ENCODE data around the gene FGF8. TPM values are rescaled to one million over a fixed set of nuclear protein-coding genes. Genes with fewer than 3 reads are reported as not detected.

Gene FGF8, protein sequence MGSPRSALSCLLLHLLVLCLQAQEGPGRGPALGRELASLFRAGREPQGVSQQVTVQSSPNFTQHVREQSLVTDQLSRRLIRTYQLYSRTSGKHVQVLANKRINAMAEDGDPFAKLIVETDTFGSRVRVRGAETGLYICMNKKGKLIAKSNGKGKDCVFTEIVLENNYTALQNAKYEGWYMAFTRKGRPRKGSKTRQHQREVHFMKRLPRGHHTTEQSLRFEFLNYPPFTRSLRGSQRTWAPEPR
- 10 to 100 TPM; 13.3 to 46.5 TPM for total RNA-seq
- polyA plus RNA-seq (2013, experiment 1 of 2): 28.6 TPM
- 31.4 TPM for polyA plus RNA-seq (2013, experiment 2 of 2)
- long read RNA-seq, experiment 1, partial matches to known transcripts: 1 of 4 reads
- long read RNA-seq, experiment 1, other reads (novel, unspliced or antisense): 1 of 4 reads
- long read RNA-seq, experiment 2, partial matches to known transcripts: 1 of 2 reads
- long read RNA-seq, experiment 2, other reads (novel, unspliced or antisense): 0 of 2 reads
- long read RNA-seq, experiment 3, transcript FGF8-201 (6 exons, 799 nt): major isoform, 8 of 21 reads
- long read RNA-seq, experiment 3, transcript FGF8-202 (6 exons, 707 nt): minor isoform, 6 of 21 reads
- long read RNA-seq, experiment 3, transcript FGF8-204 (5 exons, 823 nt): minor isoform, 5 of 21 reads
- long read RNA-seq, experiment 3, partial matches to known transcripts: 0 of 21 reads
- long read RNA-seq, experiment 3, other reads (novel, unspliced or antisense): 0 of 21 reads
- long read RNA-seq, experiment 4: 0 reads

DNA sequence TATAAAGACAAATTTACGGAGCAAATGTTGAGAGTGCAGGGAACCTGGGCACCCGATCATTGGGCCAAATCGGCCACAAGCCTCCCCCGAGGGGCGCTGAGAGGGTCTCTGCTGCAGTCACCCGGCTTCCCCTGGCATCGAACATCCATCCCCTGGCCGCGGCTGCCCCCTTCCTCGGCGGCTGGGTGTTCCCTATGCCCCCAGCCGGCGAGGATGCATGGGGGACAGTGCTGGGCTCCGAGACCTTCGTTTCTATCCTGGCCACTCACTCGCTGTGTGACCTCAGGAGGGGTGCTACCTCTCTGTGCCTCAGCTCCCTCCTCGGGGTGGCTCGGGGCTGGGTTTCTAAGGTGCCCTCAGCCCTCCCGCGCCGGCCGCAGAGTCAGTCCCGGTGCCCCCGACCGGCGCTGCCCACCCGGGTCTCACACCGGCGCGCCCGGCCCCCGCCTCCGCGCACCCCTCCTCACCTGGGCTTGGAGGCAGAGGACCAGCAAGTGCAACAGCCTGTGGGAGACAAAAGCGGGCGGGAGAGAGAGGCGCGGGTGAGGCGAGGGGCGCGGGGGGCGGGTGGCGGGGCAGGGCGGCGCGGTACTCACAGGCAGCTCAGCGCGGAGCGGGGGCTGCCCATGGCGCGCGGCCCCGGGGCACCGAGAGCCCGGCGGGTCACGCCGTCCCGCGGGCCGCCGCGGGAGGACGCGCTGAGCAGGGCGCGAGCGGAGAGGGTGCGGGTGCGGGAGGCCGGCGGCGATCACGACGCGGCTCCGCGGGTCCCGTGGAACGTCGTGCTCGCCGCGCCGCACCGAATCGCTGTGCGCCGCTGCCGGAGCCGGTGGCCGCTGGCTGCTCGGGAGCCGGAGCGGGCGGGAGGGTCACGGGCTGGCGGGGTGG, at the start of gene FGF8:
Gene FGF8, minus strand, starts transcription at position 842 of the 888 bp plus-strand sequence. Its CDS starts 214 bp downstream, at position 628.
- H3K9me3 ChIP-seq (ENCODE audit: control insufficient read depth, low read length): no peaks in the 10 kb centered on the region
- Mint-ChIP-seq H3K27ac (peak within 1 kb of the TSS; percentile 30), H3K4me3 (peak within 1 kb of the TSS; percentile 63), H3K4me1 (peaks cover 43% of the 10 kb centered on the region), H3K27me3 (ENCODE audit: insufficient read depth) (peaks cover 26% of the 10 kb centered on the region), H3K36me3 (ENCODE audit: low read depth) (peaks cover 18% of the 10 kb centered on the region), H3K9me3 (no peaks in the 10 kb centered on the region)
- H3K27ac ChIP-seq (ENCODE audit: low read depth, low read length): no peak within 1 kb of the TSS
- peaks cover 45% of the 10 kb centered on the region for H3K4me1 ChIP-seq (ENCODE audit: control insufficient read depth, insufficient read depth, low read length)
- H3K9ac ChIP-seq (ENCODE audit: extremely low read depth, low read length, poor library complexity, severe bottlenecking): peak within 1 kb of the TSS; percentile 60
- TF ChIP-seq, protein P1, sequence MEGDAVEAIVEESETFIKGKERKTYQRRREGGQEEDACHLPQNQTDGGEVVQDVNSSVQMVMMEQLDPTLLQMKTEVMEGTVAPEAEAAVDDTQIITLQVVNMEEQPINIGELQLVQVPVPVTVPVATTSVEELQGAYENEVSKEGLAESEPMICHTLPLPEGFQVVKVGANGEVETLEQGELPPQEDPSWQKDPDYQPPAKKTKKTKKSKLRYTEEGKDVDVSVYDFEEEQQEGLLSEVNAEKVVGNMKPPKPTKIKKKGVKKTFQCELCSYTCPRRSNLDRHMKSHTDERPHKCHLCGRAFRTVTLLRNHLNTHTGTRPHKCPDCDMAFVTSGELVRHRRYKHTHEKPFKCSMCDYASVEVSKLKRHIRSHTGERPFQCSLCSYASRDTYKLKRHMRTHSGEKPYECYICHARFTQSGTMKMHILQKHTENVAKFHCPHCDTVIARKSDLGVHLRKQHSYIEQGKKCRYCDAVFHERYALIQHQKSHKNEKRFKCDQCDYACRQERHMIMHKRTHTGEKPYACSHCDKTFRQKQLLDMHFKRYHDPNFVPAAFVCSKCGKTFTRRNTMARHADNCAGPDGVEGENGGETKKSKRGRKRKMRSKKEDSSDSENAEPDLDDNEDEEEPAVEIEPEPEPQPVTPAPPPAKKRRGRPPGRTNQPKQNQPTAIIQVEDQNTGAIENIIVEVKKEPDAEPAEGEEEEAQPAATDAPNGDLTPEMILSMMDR (conservative IDR thresholded peaks at IDR 0.05): no peak
- peaks cover 52% of the 10 kb centered on the region for H3K36me3 ChIP-seq (ENCODE audit: control insufficient read depth, insufficient read depth, low read length)
- peaks cover 10% of the 10 kb centered on the region for H3K27me3 ChIP-seq (ENCODE audit: control insufficient read depth, insufficient read depth, low read length, poor library complexity, severe bottlenecking)
- 1 to 5% methylated on average over 17 to 74 of the region's 98 CpGs for WGBS, 2 experiments (ENCODE audit: insufficient coverage in 1 of 2, insufficient read length in 1 of 2)
- DNase-seq: peak; percentile 68
- peak within 1 kb of the TSS; percentile 85 for H3K4me3 ChIP-seq (ENCODE audit: low read length)

DNA sequence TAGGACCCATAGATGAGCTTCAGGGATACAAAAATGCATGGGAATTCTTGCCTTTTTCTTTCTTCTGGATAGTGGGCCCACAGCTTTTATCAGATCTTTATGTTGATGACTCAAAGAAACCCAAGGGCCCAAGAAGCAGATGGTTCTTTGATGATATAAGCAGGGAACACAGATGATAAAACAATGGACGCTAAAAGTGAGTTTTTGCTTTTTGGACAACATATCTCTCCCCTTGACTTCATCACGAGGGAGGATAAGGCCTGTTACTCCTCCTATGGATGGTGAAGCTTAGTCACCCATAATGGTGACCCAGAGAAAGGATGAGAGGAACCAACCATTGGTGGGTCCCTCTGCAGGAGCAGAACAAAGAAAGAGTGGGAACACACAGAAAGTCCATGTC, 48.8 kb upstream of the FGF8 start:
- H3K27ac ChIP-seq (ENCODE audit: low read depth, low read length): no peak overlapping the region
- H3K4me3 ChIP-seq (ENCODE audit: low read length): no peak overlapping the region
- no peak for DNase-seq
- TF ChIP-seq, protein P1 (conservative IDR thresholded peaks at IDR 0.05): no peak
- Mint-ChIP-seq H3K9me3 (no peaks in the 10 kb centered on the region), H3K27ac (no peak overlapping the region), H3K4me3 (no peak overlapping the region), H3K4me1 (peaks cover under 1% of the 10 kb centered on the region), H3K36me3 (ENCODE audit: low read depth) (no peaks in the 10 kb centered on the region), H3K27me3 (ENCODE audit: insufficient read depth) (peaks cover 4% of the 10 kb centered on the region)
- H3K9ac ChIP-seq (ENCODE audit: extremely low read depth, low read length, poor library complexity, severe bottlenecking): no peak overlapping the region
- 85 to 89% methylated on average over 2 of the region's 2 CpGs for WGBS, 2 experiments (ENCODE audit: insufficient coverage in 1 of 2, insufficient read length in 1 of 2)
- H3K4me1 ChIP-seq (ENCODE audit: control insufficient read depth, insufficient read depth, low read length): no peaks in the 10 kb centered on the region
- H3K27me3 ChIP-seq (ENCODE audit: control insufficient read depth, insufficient read depth, low read length, poor library complexity, severe bottlenecking): no peaks in the 10 kb centered on the region
- no peaks in the 10 kb centered on the region for H3K36me3 ChIP-seq (ENCODE audit: control insufficient read depth, insufficient read depth, low read length)
- no peaks in the 10 kb centered on the region for H3K9me3 ChIP-seq (ENCODE audit: control insufficient read depth, low read length)
